ENCODE measurements around the gene IGF2BP1.

GRCh38 chr17:49036270-49036626 is 39.1 kb downstream of the IGF2BP1 start:
- no peak for TF ChIP-seq CTCF (IDR thresholded peaks at IDR 0.05; ENCODE audit: low read depth, low read length)
- TF ChIP-seq EZH2phosphoT487 (IDR thresholded peaks at IDR 0.05; ENCODE audit: low read depth): no peak
